T-helper 1 cell treated with Interleukin-12 subunit alpha and Interleukin-12 subunit beta and Interleukin-4 antibody, amounts not matched to agents 30 ng/mL and 1 ng/mL, for 36 hours (primary cell): Measurements from ENCODE around the gene CFAP92. TPM values are rescaled to one million over a fixed set of nuclear protein-coding genes. Genes with fewer than 3 reads are reported as not detected.

Experiments
- intact Hi-C: fragments of 100-400 bp; cut with micrococcal nuclease; formaldehyde crosslinking; loops from one replicate; pipeline ENCODE4 v1.15.1; 2024
- total RNA-seq: library from RNA; stranded (reverse); gene quantifications from 2 replicates; pipeline ENCODE4 v1.2.3, GENCODE V29; 2022

CFAP92 gene
- total RNA-seq, 1 donor from 2014 or later = not detected

DNA sequence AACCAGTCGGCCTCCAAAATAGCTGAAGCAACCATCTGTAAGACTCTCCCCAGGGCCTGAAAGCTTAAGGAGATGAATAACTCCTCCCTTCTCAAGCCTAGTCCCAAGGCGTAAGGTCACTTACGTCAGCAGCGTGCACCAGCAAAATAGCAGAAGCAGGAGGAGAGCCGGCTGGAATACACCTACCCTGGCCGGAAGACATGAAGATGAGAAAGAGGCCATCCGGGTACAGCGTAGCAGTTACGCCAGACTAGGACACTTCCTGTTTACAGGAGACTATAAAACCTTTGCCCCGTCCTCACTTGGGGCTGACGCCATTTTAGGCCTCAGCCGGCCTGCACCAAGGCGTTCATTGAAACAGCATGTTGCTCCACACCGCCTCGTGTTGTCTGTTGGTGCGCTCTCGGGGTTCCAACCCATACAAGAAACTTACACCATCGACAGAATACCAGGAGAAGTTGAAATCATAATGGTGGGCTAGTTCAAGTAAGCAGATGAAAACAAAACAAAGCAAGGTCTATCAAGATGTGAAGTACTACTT lies 2.5 kb downstream of the CFAP92 start:
- intact Hi-C loops = no loop called here

DNA sequence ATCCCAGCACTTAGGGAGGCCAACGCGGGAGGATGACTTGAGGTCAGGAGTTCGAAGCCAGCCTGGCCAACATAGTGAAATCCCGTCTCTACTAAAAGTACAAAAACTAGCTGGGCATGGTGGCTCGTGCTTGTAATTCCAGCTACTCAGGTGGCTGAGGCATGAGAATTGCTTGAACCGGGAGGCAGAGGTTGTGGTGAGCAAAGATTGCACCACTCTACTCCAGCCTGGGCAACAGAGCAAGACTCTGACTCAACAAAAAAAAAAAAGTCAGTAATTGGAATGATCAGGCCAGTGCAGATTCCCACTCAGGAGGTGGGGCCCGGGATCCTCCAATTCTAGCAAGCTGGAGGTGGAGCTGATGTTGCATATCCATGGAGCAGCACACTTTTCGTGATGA lies 5.6 kb downstream of the CFAP92 start:
- intact Hi-C loops = no loop called here

DNA sequence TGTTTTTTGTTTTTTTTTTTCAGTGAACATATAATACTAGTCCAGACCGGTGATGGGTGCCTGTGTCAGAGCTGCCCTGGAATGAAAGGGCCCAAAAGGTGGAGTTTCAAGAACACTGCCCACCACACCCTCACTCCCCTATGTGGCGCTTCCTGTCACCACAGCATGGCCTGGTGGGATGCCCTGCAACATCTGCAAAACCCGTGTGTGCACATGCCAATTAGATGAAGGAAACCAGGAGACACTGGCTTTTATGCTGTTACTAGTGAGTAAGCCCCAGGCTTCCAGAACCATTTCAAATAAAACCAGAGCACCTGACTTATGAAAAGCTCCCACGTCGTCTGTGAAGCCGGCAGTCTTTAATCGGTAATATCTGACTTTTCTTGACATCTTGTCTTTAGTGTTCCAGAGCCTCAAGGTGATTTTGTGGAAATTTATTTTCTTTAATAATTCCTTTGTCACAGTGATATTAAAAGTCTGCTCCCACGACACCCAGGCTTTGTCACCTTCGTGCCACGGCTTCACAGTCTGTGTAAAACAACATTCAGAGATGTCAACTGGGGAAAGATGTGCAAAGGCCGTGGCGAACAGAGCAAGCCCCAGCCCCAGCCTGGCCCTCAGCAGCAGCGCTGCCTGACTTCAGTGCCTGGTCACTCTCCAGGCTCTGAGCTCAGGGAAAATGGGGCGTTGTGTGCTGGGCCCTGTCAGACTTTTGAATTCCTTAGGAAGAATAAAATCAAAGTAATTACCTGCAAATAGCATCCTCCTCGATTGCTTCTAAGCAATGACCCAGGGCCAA lies 6.4 kb downstream of the CFAP92 start:
- intact Hi-C loops = no loop called here

DNA sequence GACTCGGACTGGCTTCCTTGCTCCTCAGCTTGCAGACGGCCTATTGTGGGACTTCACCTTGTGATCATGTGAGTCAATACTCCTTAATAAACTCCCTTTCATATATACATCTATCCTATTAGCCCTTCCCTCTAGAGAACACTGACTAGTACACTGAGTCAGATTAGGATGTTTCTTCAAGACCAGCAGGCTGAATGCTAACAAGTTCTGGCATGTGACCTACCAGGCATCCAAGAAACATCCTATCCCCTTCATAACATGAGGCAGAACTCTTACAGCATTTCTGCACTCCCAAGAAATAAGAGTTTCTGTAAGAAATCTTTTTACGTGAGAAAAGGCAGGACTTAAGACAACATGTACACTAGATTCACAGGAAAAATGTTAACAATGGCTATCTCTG lies 9.3 kb downstream of the CFAP92 start:
- intact Hi-C loops = no loop called here

DNA sequence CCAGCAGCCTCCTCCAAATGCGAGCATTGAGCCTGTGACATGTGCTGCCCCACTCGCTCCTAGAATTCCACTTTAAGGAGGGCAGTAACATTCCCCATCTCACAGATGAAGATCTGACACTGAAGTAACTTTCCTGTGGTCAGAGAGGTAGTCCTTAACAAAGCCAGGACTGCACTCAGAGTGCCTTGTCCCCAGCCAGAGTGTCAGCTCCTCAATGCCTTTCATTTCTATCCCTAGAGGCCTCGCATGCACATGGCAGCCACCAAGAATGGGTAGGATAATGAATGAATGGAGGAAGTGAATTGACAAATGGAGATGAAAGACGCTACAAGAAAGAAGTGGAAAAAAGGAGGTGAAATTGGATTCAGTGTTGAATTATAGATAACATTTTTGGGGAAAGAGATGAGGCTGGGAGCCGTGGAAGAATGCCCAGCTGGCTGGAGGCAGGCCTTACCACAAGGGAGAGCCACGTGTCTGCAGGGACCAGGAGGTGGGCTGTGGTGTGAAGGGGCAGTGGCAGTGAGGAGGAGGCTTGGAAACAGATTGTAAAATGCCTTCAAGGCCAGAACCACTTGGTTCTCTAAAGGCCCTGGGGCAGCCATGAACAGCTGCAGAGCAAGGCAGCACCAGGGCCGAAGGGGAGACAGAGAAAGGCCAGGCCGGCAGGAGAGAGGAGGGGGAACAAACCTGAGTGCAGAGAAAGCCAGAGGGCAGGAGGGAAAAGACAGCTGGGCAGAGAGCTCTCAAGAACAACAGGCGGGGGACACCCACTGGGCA lies 10.4 kb downstream of the CFAP92 start:
- intact Hi-C loops = no loop called here

DNA sequence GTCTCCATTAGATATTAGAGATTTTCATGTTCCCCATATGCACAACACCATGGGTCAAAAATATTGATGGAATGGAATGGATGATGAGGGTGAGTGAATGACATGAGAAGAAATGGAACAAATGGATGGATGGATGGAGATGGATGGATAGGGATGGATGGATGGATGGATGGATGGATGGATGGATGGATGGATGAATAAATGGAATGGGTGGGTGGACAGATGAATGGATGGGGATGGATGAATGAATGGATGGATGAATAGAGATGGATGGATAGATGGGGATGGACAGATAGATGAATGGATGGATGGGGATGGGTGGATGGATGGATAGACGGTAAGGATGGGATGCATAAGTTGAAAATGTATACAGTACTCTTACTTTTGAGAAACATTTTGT lies 18.6 kb downstream of the CFAP92 start:
- intact Hi-C loops = no loop called here

DNA sequence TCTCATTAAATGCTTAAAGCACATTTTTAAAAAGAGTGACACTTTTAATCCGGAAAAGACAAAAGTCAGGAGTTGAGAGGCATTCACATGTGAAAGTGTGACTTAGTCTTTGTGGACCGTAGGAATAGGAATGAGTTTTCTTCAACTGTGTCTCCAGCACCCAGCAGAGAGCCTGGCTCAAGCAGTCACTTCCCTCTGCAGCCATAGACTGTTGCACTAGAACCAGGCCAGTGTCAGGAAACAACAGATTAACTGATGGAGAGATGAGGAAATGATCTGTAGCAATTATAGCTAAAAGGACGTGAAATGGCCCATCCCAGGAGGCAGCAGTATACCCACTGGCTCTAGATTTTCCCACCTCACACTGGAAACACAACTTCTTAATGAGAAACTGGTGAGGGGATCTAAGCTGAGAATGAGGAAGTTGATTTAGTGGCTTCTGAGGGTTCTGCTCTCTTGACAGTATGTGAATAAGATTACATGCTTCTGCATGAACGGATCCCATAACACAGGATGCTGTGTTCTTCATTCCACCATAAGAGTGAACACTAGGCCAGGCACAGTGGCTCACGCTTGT lies 19.8 kb downstream of the CFAP92 start:
- intact Hi-C loops = no loop called here

DNA sequence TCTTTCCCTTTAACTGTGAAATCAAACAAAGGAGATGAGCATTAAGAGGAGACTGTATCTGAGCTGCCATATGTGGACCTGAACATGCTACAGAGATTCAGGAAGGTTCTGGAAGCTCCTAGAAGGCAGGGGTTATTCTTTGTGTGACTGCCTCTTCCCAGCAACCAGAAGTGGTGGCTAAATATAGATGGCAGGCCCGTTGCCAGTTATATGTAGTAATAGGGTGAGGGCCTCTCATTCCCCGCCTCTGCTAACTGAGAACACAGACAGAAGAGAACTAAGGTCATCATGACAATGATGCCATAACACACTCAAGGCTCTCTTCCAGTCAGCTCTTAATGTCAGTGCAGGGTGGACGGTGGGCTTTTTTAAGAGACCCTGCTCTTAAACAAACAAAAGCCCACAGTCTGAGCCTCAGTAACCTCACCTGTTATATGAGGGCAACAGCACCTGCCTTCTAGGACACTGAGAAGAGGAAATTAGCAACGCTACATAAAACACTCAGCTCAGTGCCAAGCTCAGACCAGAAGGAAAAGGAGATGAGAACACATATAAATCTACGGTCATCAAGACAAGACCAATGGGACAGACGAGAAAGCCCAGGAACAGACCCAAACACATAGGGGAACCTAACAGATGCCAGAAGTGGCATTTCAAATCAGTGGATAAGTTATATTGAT lies 22.3 kb downstream of the CFAP92 start:
- intact Hi-C loops = no loop called here

DNA sequence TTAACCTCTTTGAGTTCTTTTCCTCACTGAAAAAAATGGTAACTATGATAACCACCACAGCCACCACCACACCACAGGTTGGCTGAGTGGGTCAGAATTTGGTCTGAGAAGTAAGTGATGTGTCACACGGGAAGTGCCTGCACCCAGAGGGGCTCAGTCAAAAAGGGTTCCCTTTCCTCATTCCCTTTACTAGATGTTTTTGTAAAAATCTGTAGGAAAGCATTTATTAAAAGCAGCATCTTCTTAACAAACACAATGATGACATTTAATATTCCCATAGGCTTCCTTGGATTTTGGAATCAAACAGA lies 23.2 kb downstream of the CFAP92 start:
- intact Hi-C loops = loop anchor here (1.0 kb wide), 11 partner anchors 46 to 354 kb away; partner anchors contain the start of genes COPG1 and ISY1

DNA sequence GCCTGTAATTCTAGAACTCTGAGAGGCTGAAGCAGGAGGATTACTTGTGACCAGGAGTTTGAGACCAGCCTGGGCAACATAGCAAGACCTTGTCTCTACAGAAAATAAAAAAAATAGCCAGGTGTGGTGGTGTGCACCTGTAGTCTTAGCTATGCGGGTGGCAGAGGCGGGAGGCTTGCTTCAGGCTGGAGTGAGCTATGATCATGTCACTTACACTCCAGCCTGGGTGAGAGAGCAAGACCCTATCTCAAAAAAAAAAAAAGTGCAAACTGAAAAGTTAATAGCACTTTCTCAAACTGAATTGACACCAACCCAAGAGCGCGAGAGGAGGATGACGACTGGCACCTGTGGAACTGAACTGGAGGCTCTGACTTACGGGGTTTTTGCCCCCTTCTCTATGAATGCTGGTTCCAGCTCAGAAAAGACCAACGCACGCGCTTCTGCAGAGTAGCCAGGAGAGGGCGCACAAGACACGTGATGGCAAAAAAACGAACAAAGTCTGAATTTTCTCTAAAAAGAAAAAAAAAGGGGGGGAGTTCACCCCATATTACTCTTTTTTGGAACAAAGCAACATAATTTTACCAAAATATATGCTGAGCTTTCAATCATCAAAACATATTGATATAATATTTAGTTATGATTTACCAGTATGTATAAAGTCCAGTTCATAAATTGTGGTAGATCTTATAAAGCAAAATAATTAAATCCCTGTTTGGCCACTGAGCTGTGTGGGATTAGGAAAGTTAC lies 23.7 kb downstream of the CFAP92 start:
- intact Hi-C loops = loop anchor here (1.0 kb wide), 11 partner anchors 46 to 354 kb away; partner anchors contain the start of genes COPG1 and ISY1

DNA sequence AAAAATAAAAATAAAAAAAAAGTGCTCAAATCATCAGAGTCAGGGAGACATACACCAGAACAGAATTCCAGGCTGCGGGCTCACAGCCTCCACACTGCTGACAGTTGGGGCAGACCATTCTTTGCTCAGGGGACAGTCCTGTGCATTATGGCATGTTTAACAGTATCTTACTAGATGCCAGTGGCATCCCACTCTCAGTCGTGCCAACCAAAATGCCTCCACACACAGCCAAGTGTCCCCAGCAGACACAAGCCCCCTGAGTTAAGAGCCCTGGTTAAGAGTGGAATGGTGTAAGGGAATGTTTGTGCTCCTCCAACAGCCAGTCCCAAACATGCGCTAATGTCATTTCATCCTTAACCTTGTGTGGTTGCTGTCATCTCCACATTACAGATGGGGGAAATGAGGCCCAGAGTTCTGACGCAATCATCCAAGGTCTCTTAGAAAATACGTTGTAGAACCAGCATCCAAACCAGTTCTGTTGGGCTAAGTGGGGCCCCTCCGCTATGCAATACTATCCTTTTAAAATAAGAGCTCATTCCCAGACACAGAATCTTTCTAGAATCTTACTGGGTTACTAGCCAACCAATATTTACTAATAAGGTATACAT lies 26.0 kb downstream of the CFAP92 start:
- intact Hi-C loops = no loop called here

DNA sequence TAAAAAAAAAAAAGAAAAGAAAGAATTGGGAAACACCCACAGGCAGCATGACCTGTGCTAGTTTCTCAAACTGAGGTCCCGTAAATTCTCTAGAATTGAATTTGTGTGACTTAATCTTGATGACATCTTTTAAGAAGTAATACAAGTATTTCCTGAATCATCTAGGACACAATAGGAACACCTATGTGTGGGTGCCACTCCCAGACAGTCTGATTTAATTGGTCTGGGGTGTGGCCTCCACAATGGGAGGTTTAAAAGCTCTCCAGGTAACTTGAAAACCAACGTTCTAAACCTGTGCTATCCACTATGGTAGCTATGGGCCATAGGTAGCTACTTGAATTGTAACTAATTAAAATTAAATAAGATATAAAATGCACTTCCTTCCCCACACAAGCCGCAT lies 28.1 kb downstream of the CFAP92 start:
- intact Hi-C loops = no loop called here

DNA sequence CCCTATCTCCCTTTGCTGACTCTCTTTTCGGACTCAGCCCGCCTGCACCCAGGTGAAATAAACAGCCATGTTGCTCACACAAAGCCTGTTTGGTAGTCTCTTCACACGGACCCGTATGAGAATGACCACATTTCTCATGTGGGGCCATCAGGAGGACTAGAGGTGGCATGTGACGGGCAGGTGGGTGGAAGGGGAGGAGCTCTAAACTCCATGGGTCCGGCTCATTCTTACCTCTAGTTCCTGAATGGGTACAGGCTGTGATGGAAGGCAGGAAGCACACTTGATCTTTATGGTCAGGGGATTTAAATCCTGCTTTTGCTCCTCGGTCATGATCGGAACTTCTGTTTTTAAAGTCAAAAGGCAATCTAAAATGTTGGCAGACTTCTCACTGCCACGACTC lies 28.6 kb downstream of the CFAP92 start:
- intact Hi-C loops = no loop called here

DNA sequence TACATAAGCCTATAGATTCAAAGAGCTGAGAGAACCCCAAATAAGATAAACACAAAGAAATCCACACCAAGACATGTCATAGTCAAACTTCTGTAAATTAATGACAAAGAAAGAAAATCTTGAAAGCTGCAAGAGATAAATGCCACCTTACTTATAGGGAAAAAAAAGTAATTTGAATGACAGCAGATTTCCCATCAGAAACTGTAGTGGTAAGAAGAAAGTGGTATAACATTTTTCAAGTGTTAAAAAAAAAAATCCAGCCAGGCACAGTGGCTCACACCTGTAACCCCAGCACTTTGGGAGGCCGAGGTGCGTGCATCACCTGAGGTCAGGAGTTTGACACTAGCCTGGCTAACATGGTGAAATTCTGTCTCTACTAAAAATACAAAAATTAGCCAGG lies 37.4 kb downstream of the CFAP92 start:
- intact Hi-C loops = no loop called here

DNA sequence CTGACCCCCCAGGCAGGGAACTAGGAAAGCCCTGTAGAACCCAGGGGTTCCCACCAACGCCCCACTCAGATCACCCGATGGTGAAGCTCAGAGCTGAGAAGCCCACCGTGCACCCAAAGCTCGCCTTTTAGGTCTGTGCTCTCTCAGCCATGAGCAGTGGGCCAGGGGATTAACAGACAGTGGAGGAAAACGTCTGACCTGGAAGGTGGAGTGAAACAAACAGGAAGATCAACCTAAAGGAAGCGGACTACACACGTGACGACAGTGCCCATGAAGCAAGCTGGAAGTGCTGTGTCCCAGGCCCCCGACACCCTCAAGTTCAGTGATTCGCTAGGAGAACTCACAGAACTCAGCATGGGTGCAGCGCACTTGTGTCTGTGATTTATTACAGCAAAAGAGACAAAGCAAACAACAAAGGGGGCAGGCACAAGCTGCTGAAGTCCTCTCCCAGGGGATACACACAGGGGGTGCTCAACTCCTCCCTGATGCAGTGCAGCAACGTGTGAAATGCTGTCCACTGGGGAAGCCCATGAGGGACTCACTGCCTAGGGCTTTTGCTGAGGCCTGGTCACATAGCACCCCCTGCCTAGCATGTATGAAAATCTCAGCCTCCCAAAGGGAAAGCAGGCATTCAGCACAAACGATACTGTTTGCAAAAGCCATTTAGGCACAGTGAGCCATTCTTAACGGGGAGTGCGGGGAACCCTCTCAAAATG lies 43.5 kb downstream of the CFAP92 start:
- intact Hi-C loops = no loop called here

DNA sequence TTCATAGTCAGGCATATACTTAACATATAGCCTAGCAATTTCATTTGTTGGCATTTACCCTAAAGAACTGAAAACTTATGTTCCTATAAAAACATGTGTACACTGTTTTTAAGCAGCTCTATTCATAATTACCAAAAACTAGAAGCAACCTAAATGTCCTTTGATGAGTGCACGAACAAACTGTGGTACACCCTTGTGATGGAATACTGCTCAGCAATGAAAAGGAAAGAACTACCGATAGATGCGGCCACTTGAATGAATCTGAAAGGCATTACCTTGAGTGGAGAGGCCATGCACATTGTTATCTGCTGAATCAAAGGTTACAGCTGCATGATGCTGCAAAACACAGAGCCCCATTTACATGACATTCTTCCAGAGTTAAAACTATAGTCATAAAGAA lies 44.7 kb downstream of the CFAP92 start:
- intact Hi-C loops = no loop called here

DNA sequence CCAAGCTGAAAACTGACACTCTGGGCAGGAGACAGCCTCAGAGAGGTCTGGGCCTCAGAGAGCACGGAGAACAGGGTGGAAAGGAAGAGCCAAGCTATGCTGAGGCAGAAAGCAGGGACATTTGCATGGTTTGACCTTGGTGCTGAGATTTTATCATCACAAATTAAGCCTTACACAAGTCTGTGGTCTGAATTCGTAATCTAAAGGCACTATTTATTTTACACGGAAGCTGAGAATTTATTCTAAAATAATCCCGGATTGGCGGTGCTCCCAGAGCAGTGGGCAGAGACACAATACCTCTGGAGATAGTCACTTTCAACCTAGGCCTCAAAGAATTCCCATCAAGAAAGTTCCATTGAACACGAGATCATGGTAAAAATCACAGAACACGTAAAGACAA lies 47.5 kb downstream of the CFAP92 start:
- intact Hi-C loops = no loop called here

DNA sequence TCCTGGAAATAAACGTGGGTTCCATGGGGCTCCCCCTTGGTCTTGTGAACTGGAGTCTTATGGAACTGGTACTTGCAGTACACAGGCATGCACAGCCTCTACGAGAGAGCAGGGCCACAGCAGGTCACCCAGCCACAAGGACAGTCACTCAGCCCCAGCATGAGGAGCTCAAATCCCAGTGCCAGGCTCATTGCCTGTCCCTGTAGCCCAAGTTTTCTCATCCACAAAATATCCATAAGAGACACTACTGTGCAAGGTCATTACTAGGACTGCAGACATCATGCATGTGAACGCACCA lies 48.0 kb downstream of the CFAP92 start:
- intact Hi-C loops = no loop called here

DNA sequence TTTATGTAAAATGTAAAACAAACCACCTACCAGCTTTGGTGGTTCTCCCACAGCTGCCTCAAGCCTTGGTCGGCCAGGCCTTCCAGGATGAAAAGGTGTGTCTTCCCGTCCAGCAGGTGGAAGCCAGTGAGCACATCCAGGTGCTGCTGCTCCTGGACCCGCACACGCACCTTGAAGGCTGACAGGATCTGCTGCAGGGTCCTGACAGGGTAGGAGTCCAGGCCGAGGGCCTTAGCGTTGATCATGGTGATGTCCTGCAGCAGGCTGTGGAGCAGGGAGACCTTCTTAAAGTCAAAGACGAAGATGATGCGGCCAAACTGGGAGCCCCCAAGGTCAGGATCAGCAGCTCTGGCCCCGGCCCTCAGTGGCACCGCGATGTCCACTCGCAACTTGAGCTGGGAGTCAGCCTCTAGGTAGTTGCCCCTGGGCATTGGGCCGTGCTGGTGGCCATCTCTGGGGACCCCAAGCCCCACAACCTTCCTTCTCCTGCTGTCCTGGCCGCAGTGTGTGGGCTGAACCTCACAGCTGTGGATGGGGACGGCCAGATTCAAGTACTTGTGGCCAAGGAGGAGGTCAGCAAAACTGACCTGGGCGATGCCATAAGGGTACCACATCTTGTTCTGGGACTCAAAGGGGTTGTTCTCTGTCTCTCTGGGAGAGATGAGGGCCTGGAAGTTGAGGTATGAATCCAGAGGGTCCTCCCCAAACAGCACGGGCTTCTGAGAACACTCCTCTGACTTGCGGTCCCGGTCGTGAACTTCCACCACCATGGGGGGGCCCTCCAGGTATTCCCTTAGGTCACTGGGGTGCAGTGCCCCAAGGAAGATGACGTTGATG lies 48.6 kb downstream of the CFAP92 start:
- intact Hi-C loops = no loop called here
